Nephron progenitor cell (in vitro differentiated cells): Measurements from ENCODE around the gene PRKCE.

Experiments
- DNase-seq: peaks from one replicate; pipeline ENCODE4 v3.0.0; 2021
- H3K27ac Mint-ChIP-seq: 2 replicates; pipeline ENCODE4 v1.8.0; 2021; ENCODE audit warnings: mild to moderate bottlenecking, moderate library complexity, mixed read lengths
- H3K27me3 Mint-ChIP-seq: 2 replicates; pipeline ENCODE4 v1.8.0; 2021; ENCODE audit warnings: mild to moderate bottlenecking, low read depth, mixed read lengths; ENCODE audit not compliant: poor library complexity
- H3K36me3 Mint-ChIP-seq: 2 replicates; pipeline ENCODE4 v1.8.0; 2021; ENCODE audit warnings: low read depth, mixed read lengths
- H3K4me1 Mint-ChIP-seq: 2 replicates; pipeline ENCODE4 v1.8.0; 2021; ENCODE audit warnings: mixed read lengths
- H3K4me3 Mint-ChIP-seq: 2 replicates; pipeline ENCODE4 v1.8.0; 2021; ENCODE audit warnings: mild to moderate bottlenecking, moderate library complexity, mixed read lengths
- H3K9me3 Mint-ChIP-seq: 2 replicates; pipeline ENCODE4 v1.8.0; 2021; ENCODE audit warnings: mild to moderate bottlenecking, moderate library complexity, mixed read lengths
- TF ChIP-seq, protein P1 (sequence below): fragments of 200-600 bp; sonication (generic); IDR thresholded peaks from 2 replicates; pipeline ENCODE4 v1.5.0; 2021; ENCODE audit warnings: antibody characterized with exemption

Gene PRKCE

DNA sequence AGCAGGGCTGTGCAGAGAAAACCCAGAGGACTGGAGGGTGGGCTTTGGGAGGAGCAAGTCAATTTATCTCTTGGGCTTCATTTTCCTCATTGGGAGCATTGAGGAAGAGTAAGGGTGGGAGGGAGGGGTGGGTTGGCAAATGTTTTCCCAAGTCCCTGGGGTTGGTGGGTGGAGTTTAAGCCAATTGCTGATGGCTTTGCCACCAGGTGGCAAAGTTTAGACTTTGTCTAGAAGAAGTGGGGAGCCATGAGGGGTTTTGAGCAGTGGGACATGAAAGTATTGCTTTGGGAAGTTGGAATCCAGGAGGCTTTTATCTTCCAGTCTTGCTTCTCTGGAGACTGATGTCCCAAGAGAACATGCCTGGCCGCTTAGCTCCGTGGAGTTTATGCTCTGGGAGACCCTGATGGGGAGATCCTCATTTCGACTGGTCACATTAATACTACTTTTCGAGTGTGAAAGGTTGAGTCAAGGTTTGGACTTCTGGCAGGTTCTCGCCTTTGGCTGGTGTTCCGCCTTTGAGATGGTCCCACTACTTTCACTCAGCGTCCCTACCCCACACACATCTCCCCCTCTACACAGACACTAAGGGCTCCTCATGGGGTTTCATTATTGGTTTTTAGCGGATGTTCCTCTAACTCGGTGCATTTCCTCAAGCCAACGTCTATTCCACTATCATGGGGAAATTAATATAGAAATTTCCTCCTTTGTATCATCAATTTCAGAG is 126.7 kb downstream of the PRKCE start:
- Mint-ChIP-seq H3K27ac (no peak overlapping the region), H3K27me3 (peaks cover 7% of the 10 kb centered on the region), H3K9me3 (no peaks in the 10 kb centered on the region), H3K4me1 (peaks cover 25% of the 10 kb centered on the region), H3K36me3 (no peaks in the 10 kb centered on the region), H3K4me3 (no peak overlapping the region)
- DNase-seq, result no peak
- TF ChIP-seq, protein P1, sequence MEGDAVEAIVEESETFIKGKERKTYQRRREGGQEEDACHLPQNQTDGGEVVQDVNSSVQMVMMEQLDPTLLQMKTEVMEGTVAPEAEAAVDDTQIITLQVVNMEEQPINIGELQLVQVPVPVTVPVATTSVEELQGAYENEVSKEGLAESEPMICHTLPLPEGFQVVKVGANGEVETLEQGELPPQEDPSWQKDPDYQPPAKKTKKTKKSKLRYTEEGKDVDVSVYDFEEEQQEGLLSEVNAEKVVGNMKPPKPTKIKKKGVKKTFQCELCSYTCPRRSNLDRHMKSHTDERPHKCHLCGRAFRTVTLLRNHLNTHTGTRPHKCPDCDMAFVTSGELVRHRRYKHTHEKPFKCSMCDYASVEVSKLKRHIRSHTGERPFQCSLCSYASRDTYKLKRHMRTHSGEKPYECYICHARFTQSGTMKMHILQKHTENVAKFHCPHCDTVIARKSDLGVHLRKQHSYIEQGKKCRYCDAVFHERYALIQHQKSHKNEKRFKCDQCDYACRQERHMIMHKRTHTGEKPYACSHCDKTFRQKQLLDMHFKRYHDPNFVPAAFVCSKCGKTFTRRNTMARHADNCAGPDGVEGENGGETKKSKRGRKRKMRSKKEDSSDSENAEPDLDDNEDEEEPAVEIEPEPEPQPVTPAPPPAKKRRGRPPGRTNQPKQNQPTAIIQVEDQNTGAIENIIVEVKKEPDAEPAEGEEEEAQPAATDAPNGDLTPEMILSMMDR, result no peak

DNA sequence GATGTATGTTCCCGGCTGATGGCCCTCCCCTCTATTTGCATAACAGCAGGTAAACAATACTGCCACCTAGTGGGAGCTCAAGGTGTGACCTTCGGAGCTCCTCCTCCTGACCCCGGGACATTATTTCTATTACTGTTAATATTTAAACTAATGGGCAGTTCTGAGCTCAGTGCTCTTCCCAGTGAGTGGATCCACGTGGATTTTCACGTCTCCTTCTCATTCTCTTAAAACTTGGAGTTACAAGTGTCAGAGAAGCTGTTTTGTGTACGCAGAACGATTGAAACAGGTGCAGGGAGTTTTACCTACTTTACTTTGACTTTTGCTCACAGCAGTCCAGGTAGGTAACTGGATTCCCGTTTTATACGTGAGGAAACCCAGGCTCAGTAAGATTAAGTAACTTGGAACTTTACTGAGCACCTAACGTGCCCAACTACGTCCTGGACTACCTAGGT is 127.3 kb downstream of the PRKCE start:
- H3K9me3 Mint-ChIP-seq, result no peaks in the 10 kb centered on the region
- no peak overlapping the region for H3K27ac Mint-ChIP-seq
- H3K4me1 Mint-ChIP-seq, result peaks cover 25% of the 10 kb centered on the region
- TF ChIP-seq, protein P1, result peak; percentile 58
- DNase-seq, result peak; percentile 53
- H3K36me3 Mint-ChIP-seq, result no peaks in the 10 kb centered on the region
- H3K4me3 Mint-ChIP-seq, result no peak overlapping the region
- peaks cover 7% of the 10 kb centered on the region for H3K27me3 Mint-ChIP-seq

DNA sequence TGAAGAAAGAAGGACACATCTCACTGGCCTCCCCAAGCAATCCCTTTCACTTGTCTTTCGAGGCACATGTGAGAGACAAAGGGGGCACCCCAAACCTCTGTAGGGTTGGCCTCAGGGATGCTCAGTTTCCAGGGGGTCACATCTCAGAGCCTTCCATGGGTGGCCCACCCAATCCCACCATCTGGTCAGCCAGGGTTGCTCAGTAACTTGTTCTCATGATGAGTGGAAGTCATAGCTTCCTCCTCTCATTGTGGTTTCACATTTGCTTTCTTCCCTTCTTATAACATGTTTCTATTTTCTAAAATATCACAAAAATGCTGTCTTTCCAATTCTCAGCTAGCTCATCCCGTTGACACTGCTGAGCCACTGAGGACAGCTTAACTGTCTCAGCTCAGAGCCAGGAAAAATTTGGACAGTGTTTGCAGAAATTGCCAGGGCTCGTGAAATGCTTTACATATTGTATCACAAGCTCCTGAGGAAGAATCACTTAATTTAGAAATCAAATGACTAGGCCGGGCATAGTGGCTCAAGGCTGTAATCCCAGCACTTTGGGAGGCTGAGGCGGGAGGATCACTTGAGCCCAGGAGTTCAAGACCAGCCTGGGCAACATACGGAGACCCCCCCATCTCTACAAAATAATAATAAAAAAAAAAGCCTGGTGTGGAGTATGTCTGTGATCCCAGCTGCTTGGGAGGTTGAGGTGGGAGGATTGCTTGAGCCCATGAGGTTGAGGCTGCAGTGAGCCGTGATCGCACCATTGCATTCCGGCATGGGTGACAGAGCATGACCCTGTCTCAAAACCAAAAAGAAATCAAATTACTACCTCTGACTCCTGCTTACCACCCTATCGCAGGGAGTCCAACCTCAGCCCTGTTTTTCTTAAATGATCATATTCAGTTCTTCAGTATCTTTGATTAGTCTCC is 129.3 kb downstream of the PRKCE start:
- H3K4me3 Mint-ChIP-seq, result no peak overlapping the region
- H3K36me3 Mint-ChIP-seq, result no peaks in the 10 kb centered on the region
- H3K27me3 Mint-ChIP-seq, result peaks cover 4% of the 10 kb centered on the region
- no peaks in the 10 kb centered on the region for H3K9me3 Mint-ChIP-seq
- H3K27ac Mint-ChIP-seq, result no peak overlapping the region
- TF ChIP-seq, protein P1, result no peak
- no peak for DNase-seq
- H3K4me1 Mint-ChIP-seq, result peaks cover 9% of the 10 kb centered on the region

DNA sequence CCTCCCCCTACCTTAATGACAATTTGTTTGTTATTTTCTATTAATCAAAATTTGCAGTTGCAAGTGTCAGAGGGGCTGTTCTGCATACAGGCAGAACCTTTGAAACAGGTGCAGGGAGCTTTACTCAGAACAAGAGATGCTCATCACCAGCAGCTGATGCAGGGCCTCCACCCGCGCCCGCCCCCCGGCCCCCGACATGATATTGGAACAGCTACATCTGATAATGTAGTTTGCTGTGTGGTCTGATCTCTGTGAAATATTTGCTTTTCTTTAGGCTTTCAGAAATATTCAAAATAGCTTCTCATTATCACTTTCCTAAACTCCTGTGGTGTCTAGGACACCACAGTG is 130.0 kb downstream of the PRKCE start:
- H3K4me3 Mint-ChIP-seq, result no peak overlapping the region
- no peaks in the 10 kb centered on the region for H3K36me3 Mint-ChIP-seq
- peaks cover 4% of the 10 kb centered on the region for H3K27me3 Mint-ChIP-seq
- H3K9me3 Mint-ChIP-seq, result no peaks in the 10 kb centered on the region
- TF ChIP-seq, protein P1, result no peak
- DNase-seq, result no peak
- H3K4me1 Mint-ChIP-seq, result peaks cover 6% of the 10 kb centered on the region
- no peak overlapping the region for H3K27ac Mint-ChIP-seq

DNA sequence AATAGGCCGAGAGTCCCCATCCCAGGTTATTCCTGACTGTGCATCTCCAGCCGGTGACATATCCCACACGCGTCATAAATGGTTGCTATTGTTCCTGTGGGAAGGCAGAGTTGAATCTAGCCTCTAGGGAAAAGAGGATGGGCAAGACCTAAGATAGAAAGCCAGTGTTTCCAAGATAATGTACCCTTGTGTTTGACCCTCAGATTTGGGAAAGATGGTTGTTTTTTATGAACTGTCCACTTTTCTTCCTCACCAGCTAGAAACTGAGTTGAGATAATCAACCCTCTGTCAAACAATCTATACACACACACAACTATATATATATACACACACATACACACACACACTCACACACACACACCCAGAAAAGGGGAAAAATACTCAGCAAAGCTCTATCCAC is 131.0 kb downstream of the PRKCE start:
- H3K4me3 Mint-ChIP-seq, result no peak overlapping the region
- H3K4me1 Mint-ChIP-seq, result peaks cover 6% of the 10 kb centered on the region
- no peak overlapping the region for H3K27ac Mint-ChIP-seq
- H3K27me3 Mint-ChIP-seq, result peaks cover 4% of the 10 kb centered on the region
- H3K36me3 Mint-ChIP-seq, result no peaks in the 10 kb centered on the region
- H3K9me3 Mint-ChIP-seq, result no peaks in the 10 kb centered on the region
- TF ChIP-seq, protein P1, result no peak
- DNase-seq, result no peak
